ENCODE data around the gene RHEB. TPM values are rescaled to one million over a fixed set of nuclear protein-coding genes. Genes with fewer than 3 reads are reported as not detected.
A peak's percentile ranks its signal among the peaks of the same experiment; 100 is the strongest.

RHEB gene
- total RNA-seq, 1 experiment from 2014 or later = 217 TPM

GRCh38 chr7:151448261-151449252 is 71.1 kb downstream of the RHEB start:
- peak; percentile 49 for DNase-seq (ENCODE audit: low read depth)

- no peak for DNase-seq (ENCODE audit: low read depth)
Observed at GRCh38 chr7:151447901-151448260, 71.8 kb downstream of the RHEB start.

GRCh38 chr7:151447312-151447711 is 72.4 kb downstream of the RHEB start:
- no peak for DNase-seq (ENCODE audit: low read depth)

- no peak for DNase-seq (ENCODE audit: low read depth)
Observed at GRCh38 chr7:151446412-151446811, 73.3 kb downstream of the RHEB start.

GRCh38 chr7:151444632-151445031 is 75.1 kb downstream of the RHEB start:
- DNase-seq (ENCODE audit: low read depth) = no peak

- no peak for DNase-seq (ENCODE audit: low read depth)
Observed at GRCh38 chr7:151442776-151443496, 76.8 kb downstream of the RHEB start.

- DNase-seq (ENCODE audit: low read depth) = no peak
Observed at GRCh38 chr7:151440799-151441445, 78.8 kb downstream of the RHEB start.

GRCh38 chr7:151439855-151440798 is 79.6 kb downstream of the RHEB start, which contains the start of gene CRYGN:
CRYGN (minus strand) TSS chr7:151440141; CDS start chr7:151439917, 224 bp downstream.
- DNase-seq (ENCODE audit: low read depth) = no peak

GRCh38 chr7:151438864-151439601 is 80.7 kb downstream of the RHEB start:
- DNase-seq (ENCODE audit: low read depth) = no peak

GRCh38 chr7:151437866-151438516 is 81.7 kb downstream of the RHEB start:
- no peak for DNase-seq (ENCODE audit: low read depth)

- no peak for DNase-seq (ENCODE audit: low read depth)
Observed at GRCh38 chr7:151437159-151437553, 82.5 kb downstream of the RHEB start.

- DNase-seq (ENCODE audit: low read depth) = no peak
Observed at GRCh38 chr7:151436446-151437158, 83.1 kb downstream of the RHEB start.

- DNase-seq (ENCODE audit: low read depth) = no peak
Observed at GRCh38 chr7:151435971-151436370, 83.7 kb downstream of the RHEB start.

- no peak for DNase-seq (ENCODE audit: low read depth)
Observed at GRCh38 chr7:151435103-151435916, 84.4 kb downstream of the RHEB start.

- DNase-seq (ENCODE audit: low read depth) = no peak
Observed at GRCh38 chr7:151434549-151434948, 85.1 kb downstream of the RHEB start.

GRCh38 chr7:151433721-151434400 is 85.8 kb downstream of the RHEB start:
- DNase-seq (ENCODE audit: low read depth) = no peak

- no peak for DNase-seq (ENCODE audit: low read depth)
Observed at GRCh38 chr7:151432658-151433521, 86.8 kb downstream of the RHEB start.

All from RPMI7951 (cell line).